GM18517 (cell line): ENCODE data around the gene ABCB10.
"Not testable (repeated sequence)": the region's sequence is repeated elsewhere in the genome, so short reads cannot be mapped to it uniquely, and the experiment has no call there.

Source experiments
- ATAC-seq: cut with Tn5 transposase; IDR thresholded peaks from one replicate; pipeline ENCODE4 v1.9.1; 2021; ENCODE audit warnings: mild to moderate bottlenecking, moderate library complexity; ENCODE audit not compliant: unreplicated experiment

The ABCB10 gene

DNA sequence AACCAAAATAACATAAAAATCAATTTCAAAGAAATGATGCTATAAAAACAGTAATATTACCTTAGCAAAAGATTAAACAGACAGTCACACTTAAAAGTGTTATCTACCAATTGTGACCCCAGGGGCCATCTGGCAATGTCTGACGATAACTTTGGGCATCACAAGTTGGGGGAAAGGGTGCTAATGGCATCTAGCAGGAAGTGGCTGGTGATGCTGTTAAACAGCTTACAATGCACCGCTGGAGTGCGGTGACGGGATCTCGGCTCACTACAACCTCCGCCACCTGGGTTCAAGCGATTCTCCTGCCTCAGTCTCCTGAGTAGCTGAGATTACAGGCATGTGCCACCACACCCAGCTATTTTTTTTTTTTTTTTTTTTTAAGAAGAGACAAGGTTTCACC is 78.0 kb downstream of the ABCB10 start:
- ATAC-seq = no peak

DNA sequence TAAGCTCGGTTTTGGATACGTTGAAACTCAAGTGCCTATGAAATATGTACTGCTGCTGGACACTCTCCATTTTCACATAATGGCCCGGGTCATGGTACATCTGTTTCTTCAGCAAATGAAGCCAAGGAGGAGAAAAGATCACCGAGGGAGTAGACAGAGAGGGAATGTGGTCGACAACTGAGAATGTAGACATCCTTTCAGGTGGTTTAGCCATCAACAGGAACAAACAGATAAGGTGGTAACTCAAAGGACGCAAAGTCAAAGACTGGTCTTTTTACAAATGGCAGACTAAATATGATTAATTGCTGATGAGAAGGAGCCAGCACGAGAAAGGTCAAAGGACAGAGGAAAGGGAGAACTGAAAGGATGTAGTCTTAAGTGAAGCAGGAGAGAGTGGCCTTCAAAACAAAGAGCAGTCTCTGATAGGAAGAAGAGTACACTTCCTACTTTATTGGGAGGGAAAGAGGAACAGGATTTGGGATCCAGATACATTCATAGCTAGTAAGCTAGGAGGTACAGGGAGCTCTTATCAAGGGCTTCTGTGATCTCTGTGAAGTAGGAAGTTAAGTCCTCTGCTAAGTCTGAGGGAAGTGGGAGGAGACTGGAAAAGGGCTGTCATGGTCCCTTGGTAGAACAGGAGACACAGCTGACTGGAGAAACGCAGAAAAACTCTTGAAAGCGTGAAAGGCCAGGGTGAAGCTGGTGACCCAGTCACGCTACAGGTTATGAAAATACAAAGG is 78.7 kb downstream of the ABCB10 start:
- peak; percentile 62 for ATAC-seq

DNA sequence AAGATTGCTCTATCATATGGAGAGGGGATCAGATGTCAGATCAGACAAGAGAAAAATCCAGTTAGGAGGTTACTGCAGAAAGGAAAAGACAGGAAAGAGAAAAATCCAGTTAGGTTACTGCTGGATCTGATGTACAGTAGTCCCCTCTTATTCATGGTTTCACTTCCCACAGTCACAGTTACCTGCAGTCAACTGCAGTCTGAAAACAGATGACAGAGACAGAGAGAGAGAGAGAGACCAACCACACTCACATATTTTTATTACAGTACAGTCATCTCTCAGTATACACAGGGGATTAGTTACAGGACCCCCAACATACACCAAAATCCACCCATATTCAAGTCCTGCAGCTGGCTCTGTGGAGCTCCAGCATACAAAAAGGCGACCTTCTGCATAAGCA is 79.7 kb downstream of the ABCB10 start:
- ATAC-seq = peak; percentile 78

DNA sequence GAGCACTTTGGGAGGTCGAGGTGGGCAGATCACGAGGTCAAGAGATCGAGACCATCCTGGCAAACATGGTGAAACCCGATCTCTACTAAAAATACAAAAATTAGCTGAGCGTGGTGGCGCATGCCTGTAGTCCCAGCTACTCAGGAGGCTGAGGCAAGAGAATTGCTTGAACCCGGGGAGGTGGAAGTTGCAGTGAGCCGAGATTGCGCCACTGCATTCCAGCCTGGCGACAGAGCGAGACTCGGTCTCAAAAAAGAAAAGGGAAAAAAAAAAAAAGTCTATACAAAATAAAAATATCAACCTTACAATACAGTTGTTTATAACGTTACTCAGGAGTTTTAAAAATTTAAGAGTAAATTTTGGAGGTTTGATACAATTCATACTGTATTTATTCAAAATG is 82.6 kb downstream of the ABCB10 start:
- not testable (repeated sequence) for ATAC-seq

DNA sequence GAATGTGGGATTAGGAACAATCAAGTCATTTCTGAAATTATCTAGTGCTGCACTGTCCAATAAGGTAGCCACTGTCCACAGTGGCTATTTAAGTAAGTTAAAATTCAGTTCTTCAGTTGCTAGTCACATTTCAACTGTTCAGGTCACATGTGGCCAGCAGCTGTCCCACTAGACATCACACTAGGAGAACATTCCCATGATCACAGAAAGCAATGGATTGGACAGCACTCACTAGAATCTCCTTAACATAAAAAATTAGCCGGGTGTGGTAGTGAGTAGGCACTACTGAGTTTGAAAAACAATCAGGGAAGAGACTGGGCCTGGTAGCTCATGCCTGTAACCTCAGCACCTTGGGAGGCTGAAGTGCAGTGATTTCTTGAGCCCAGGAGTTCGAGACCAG is 84.0 kb downstream of the ABCB10 start:
- no peak for ATAC-seq

DNA sequence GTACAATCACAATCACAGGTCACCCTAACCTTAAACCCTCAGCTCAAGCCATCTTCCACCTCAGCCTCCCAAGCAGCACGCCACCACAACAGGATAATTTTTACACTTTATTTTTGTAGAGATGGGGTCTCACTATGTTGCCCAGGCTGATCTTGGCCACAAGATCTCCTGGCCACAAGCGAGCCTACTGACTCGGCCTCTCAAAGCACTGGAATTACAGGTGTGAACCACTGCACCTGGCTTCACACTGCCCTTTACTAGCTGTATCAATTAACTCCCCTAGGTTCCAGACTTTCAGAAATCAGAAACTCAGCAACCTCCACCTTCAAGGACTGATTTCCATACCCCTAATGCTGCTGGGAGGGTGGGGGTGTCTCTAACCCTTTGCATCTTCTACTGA is 87.3 kb downstream of the ABCB10 start:
- no peak for ATAC-seq

DNA sequence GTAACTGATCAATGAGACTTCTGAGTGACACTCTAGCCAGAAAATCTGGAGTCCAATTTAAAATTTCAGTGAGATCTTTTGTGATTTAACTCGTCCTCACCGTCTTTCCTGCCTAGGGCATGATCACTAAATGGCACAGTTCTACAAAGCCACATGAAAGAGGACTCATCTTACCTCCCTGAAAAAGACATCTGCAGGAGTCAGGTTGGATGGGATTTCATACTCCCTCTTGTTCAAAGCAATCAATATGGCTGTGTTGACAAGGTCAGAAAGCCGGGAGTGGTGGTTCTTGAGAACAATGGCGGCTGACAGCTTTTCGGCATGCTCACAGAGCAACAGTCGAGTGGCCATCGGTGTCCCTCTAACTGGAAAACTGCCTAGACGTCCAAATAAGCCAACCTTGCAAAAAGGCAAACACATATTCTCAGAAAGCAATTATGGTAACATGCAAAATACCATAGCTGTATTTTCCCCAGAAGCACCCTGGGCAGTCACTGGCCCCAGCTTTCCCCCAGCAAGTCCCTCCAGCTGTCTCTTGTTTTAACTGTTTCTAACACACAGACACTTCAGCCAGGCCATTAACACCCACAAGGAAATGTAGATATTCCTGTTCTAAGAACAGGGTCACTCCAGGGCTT is 88.0 kb downstream of the ABCB10 start:
- ATAC-seq = no peak

DNA sequence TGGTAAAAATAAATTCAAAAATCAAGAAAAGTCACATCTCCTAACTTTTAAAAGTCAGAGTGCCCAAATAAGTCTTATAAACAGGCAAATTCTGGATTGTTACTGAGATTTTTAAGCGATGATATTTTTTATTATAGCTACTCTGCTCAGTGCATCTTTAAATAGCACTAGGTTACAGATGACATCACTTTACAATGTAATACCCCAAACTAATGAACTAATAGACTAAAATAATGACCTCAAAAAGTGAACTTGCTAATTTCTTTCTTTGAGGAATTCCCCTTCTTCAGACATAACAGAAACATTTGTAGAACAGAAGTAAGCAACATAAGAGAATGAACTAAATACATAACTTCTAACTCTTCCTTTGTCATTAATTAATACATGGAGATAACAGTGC is 91.6 kb downstream of the ABCB10 start:
- no peak for ATAC-seq
